Esophagus squamous epithelium (tissue), 4 donors: Measurements from ENCODE around the gene ZNF366.
"Not testable (repeated sequence)": the region's sequence is repeated elsewhere in the genome, so short reads cannot be mapped to it uniquely, and the experiment has no call there.

Source experiments
- POLR2A ChIP-seq, 4 donors: fragments of 450-650 bp; IDR thresholded peaks; one replicate each; pipeline ENCODE4 v1.6.1; 2017; ENCODE audit warnings: antibody characterized with exemption in 4 of 4, mild to moderate bottlenecking in 4 of 4, moderate library complexity in 3 of 4
- TF ChIP-seq, protein P1 (sequence below), 6 experiments: fragments of 450-650 bp in 4 of 6; fragments of 200-600 bp in 2 of 6; sonication (generic) in 2 of 6; IDR thresholded peaks; one replicate each; pipeline ENCODE4 v1.5.1; 2016 to 2019; ENCODE audit warnings: antibody characterized with exemption in 6 of 6, mild to moderate bottlenecking in 4 of 6, moderate library complexity in 4 of 6

DNA sequence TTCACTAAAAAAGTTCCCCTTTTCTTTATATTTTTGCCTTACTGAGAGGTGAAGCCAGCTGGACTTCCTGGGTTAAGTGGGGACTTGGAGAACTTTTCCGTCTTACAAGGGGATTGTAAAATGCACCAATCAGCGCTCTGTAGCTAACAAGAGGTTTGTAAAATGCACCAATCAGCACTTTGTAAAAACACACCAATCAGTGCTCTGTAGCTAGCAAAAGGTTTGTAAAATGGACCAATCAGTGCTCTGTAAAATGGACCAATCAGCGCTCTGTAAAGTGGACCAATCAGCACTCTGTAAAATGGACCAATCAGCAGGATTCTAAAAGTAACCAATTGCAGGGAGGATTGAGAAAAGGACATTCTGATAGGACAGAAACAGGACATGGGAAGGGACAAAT is 102.4 kb downstream of the ZNF366 start:
- TF ChIP-seq, protein P1, sequence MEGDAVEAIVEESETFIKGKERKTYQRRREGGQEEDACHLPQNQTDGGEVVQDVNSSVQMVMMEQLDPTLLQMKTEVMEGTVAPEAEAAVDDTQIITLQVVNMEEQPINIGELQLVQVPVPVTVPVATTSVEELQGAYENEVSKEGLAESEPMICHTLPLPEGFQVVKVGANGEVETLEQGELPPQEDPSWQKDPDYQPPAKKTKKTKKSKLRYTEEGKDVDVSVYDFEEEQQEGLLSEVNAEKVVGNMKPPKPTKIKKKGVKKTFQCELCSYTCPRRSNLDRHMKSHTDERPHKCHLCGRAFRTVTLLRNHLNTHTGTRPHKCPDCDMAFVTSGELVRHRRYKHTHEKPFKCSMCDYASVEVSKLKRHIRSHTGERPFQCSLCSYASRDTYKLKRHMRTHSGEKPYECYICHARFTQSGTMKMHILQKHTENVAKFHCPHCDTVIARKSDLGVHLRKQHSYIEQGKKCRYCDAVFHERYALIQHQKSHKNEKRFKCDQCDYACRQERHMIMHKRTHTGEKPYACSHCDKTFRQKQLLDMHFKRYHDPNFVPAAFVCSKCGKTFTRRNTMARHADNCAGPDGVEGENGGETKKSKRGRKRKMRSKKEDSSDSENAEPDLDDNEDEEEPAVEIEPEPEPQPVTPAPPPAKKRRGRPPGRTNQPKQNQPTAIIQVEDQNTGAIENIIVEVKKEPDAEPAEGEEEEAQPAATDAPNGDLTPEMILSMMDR (IDR thresholded peaks at IDR 0.05) = not testable (repeated sequence)
- not testable (repeated sequence) for TF ChIP-seq POLR2A (IDR thresholded peaks at IDR 0.05)
